AG10803 (cell line): ENCODE measurements around the gene POU2AF3.

Source experiments
- DNase-seq: peaks from one replicate; pipeline ENCODE4 v3.0.0; 2010; ENCODE audit warnings: low read depth
- H3K4me3 ChIP-seq: 2 replicates; pipeline ENCODE4 v1.5.1; 2011; ENCODE audit warnings: mild to moderate bottlenecking, low read length, control low read depth
- CTCF ChIP-seq: conservative IDR thresholded peaks from 2 replicates; pipeline ENCODE4 v1.5.1; 2011; ENCODE audit warnings: mild to moderate bottlenecking, low read length, control low read depth, inconsistent platforms

The POU2AF3 gene, protein sequence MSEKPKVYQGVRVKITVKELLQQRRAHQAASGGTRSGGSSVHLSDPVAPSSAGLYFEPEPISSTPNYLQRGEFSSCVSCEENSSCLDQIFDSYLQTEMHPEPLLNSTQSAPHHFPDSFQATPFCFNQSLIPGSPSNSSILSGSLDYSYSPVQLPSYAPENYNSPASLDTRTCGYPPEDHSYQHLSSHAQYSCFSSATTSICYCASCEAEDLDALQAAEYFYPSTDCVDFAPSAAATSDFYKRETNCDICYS

GRCh38 chr11:111298413-111299100 is at the start of gene POU2AF3:
TSS of gene POU2AF3 (plus strand) at chr11:111298546. CDS start at chr11:111298582, 36 bp downstream.
- DNase-seq: no peak
- TF ChIP-seq CTCF: no peak
- H3K4me3 ChIP-seq: peak within 1 kb of the TSS; percentile 57

DNA sequence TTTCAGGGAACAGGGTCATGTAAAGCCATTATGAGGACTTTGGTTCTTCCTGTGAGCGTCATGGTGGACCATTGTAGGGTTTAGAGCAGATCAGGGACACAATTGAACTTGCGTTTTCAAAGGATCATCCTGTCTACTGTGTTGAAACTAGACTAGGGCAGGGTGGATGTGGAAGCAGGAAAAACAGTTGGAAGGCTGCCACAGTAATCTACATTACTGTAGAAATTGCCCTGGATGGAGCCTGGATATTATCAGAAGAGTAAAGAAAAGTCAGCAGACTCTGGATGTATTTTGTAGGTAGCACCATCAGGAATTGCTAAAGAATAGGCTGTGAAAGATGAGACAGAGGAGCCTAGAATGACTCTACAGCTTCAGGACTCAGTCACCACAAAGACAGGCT is 47.4 kb upstream of the POU2AF3 start:
- no peak for TF ChIP-seq CTCF
- DNase-seq: no peak
- H3K4me3 ChIP-seq: no peak overlapping the region

DNA sequence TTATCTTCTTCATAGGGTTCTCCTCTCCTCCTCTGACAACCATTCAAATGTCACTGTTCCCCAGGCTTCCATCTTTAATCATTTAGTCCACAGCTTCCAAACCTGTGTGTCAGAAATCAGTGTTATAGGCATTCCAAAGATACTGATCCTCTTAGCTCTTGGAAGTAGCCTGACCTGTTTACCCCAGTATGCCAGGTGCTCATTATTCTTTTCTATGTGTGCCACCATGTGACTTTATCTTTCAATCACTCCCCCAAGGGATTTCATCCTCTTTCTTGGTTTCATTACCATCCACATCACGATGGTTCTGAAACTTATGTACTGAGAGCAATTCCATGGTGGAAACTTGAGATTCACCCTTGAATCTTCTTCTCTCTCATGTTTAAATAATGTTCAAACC is 45.2 kb upstream of the POU2AF3 start:
- TF ChIP-seq CTCF: no peak

GRCh38 chr11:111253630-111254029 is 44.7 kb upstream of the POU2AF3 start:
- no peak for TF ChIP-seq CTCF
- DNase-seq: no peak
- no peak overlapping the region for H3K4me3 ChIP-seq

More for the DNA sequence above, 45.2 kb upstream of the POU2AF3 start:
- no peak for DNase-seq
- H3K4me3 ChIP-seq: no peak overlapping the region

DNA sequence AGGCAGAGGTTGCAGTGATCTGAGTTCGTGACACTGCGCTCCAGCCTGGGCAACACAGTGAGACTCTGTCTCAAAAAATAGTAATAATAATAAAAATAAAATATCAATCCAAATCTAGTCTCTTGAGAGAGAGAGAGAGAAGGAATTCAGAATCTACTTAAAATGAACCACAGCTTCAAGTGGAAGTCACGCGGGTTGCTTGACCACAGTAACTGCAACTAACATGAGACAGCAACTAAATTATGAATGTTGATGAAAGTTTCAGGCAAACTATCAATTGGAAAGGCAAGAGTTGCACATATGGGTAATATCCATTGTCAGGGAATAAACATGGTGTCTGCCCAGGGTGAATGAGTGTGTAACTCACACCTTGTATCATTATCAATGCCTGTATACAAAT is 40.3 kb upstream of the POU2AF3 start:
- no peak for TF ChIP-seq CTCF
- DNase-seq: no peak
- no peak overlapping the region for H3K4me3 ChIP-seq

GRCh38 chr11:111259896-111260295 is 38.5 kb upstream of the POU2AF3 start:
- no peak overlapping the region for H3K4me3 ChIP-seq
- DNase-seq: no peak
- TF ChIP-seq CTCF: no peak

GRCh38 chr11:111260811-111261210 is 37.5 kb upstream of the POU2AF3 start:
- DNase-seq: peak; percentile 20
- TF ChIP-seq CTCF: no peak
- no peak overlapping the region for H3K4me3 ChIP-seq
